NCI-H1105 (cell line): ENCODE results near the gene RMI1.
"Not testable (repeated sequence)": the region's sequence is repeated elsewhere in the genome, so short reads cannot be mapped to it uniquely, and the experiment has no call there.

Experiments
- DNase-seq: peaks from one replicate; lab custom pipeline; 2025; lab: John Stamatoyannopoulos, UW

RMI1 gene

DNA sequence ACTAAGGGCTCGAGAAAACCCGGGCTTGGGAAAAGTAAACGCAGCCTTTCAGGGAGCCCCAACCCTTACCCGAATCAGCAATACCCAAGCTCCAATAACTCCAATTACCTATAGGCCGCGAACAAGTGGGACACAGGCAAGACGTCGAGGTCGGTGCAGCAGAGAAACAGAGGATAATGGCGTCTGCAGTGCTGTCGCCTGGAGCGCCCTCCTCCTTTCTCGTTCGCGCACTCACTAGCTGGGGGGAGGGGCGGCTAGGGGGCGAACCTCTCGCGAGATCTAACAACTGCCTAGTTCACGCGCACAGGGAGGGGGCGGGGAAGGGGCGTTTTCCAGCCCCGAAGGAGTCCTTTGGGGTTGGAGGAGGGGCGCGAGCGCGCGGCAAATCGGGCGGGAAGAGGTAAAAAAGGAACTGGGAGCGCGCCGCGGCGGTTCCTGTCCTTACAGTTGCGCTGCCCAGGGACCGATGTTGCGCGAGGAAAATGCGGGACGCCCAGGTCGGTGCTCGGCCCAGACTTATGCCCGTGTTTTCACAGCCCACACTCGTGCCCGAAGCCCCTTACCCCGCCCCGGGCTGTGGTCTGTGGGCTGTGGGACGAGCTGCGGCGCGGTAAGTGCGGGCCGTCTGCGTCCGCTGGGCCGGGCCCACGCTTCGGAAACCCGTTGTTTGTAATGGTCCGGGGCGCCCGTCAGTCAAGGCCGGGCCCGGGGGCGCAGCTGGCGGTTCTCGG, at the start of gene RMI1:
Gene RMI1, plus strand, starts transcription at position 411 of the 731 bp plus-strand sequence. CDS start 20,182 bp downstream, outside the sequence.
- DNase-seq, result peak; percentile 97

DNA sequence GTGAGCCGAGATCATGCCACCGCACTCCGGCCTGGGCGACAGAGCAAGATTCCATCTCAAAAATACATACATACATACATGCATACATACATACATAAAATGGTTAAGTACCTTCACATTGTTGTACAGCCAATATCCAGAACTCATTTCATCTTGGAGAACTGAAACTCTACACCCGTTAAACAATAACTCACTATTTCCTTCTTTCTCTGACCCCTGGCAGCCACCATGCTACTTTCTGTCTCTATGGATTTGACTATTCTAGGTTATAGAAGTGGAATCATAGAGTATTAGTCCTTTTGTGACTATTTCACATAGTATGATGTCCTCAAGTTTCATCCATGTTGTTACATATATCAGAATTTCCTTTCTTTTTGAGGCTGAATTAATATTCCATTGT, 49.7 kb upstream of the RMI1 start:
- DNase-seq, result no peak

DNA sequence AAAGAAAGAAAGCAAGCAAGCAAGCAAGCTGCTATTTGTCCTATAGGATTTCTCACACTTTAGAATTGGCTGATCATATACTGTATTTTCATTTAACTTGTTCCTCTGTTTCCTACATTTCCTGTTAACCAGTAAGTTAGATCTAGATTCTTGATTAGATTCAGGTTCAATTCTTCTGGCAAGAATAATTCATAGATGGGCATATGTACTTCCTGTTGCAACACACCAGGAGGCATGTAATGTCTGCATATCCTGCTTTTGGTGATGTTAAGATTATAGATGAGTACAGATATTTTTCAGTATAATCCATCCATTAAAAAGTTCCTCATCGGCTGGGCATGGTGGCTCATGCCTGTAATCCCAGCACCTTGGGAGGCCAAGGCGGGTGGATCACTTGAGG, 48.6 kb upstream of the RMI1 start:
- DNase-seq, result no peak

DNA sequence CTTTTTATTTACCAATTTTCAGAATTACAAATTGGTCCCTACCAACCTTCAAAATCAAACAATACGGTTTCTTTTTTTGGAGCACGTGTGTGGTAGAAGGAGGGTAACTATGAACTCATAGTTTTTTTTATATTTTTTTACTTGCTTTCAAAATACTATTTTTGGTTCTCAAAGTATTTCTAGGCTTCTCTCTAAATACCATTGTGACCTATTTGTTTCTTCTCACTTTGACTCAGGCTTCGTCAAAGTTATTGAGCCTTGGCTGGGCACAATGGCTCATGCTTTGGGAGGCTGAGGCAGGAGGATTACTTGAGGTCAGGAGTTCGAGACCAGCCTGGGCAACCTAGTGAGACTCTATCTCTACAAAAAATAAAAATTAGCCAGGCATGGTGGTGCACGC, 47.8 kb upstream of the RMI1 start:
- no peak for DNase-seq

DNA sequence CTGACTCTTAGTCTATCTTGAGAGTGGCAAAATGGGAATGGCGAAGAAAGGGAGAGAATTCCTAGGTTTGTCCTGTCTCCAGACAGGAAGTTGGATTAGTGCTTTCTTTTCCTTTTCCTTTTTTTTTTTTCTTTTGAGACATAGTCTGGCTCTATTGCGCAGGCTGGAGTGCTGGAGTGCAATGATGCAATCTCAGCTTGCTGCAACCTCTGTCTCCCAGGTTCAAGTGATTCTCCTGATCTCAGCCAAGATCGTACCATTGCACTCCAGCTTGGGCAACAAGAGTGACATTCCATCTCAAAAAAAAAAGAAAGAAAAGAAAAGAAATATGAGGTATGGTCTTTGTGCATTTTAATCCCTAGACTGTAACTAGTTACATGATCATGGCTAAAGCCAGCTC, 46.8 kb upstream of the RMI1 start:
- DNase-seq, result no peak

DNA sequence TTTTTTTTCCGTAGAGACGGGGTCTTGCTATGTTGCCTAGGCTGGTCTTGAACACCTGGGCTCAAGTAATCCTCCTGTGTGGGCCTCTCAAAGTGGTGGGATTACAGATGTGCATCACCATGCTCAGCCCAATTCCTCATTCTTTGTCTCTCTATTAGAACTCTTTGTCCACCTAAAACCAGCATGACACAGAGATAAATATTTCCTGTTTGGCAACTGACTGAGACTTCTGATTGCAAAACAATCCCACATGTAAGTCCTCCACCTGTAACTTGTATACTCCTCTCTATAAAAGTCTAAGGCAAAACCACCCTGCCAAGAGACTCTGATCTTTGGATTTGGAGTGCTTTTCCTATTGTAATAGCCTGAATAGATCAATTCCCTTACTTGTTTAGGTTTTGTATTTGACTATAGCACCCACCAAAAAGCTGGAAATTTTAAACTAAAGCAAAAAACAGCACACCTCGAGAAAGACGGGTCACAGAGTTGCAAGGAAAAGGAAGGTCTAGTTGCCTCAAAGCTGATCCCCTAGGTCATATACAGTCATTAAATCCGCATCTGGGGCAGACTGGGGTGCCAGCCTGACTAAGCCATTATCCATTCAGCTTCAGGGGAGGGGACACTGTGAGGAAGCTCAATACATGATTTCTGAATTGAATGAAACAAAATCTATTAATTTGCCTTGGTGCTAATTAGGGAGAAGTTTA, 45.9 kb upstream of the RMI1 start:
- DNase-seq, result no peak

DNA sequence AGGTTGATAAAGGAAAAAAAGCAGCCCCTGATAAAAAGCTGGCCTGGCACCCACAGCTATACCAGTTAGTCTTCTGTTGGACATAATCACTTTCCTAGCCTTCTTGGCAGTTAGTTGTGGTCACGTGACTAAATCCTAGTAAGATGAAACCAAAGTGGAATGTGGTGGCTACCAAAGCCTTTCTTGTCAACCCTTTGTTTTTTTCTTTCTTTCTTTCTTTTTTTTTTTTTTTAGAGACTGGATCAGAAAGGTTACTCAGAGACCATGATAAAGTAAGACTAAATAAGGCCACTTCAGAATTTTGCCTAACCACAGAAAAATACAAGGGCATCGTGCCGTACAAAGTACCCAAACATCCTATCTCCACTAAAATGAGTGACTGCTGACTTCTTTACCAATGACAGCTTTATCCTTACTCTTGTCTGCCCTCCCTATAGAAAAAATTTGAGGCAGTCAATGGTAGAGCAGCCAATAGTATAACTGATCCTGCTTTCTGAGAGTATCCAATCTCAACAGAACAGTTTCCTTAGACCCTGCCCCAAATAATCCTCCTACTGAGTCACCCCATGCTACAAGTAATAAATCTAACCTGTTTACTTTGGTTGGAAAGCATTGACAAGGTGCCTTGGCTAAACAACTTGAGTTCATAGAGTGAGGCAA, 45.2 kb upstream of the RMI1 start:
- DNase-seq, result peak; percentile 46

DNA sequence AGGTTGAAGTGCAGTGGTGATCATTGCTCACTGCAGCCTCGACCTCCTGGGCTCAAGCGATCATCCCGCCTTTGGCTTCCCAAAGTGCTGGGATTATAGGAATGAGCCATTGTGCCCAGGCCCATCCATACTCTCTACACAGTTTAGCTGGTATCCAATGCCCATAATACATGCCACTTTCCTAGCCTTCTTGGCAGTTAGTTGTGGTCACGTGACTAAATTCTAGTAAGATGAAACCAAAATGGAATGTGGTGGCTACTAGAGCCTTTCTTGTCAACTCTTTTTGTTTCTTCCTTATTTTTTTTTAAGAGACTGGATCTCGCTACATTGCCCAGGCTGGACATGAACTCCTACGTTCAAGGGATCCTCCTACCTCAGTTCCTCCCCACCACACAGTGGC, 44.1 kb upstream of the RMI1 start:
- no peak for DNase-seq

DNA sequence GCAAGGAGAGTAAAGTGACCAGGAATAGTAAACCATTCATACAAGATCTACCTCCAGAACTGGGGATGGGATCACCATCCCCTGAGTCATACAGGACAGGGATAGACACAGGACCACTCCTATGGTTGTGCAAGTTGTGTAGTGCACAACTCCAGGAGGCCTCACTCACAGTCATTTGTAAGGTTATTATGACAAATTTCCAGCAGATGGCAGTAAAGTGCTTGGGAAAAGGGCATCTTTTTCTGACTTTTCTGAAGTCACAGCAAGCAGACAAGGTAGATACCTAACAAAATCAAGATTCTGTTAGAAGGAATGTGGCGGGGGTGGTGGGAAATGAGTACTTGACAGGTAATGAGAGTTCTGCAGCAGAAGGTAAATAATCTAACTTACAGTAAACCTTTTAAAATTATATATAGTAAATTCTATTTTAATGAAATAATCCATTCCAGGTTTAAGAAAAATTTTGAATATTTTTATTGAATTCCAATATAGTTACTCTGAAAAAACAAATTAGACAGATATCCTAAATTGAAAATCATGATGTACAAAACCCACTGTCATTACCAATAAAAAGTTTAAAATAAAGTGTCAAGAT, 42.6 kb upstream of the RMI1 start:
- DNase-seq, result peak; percentile 36

DNA sequence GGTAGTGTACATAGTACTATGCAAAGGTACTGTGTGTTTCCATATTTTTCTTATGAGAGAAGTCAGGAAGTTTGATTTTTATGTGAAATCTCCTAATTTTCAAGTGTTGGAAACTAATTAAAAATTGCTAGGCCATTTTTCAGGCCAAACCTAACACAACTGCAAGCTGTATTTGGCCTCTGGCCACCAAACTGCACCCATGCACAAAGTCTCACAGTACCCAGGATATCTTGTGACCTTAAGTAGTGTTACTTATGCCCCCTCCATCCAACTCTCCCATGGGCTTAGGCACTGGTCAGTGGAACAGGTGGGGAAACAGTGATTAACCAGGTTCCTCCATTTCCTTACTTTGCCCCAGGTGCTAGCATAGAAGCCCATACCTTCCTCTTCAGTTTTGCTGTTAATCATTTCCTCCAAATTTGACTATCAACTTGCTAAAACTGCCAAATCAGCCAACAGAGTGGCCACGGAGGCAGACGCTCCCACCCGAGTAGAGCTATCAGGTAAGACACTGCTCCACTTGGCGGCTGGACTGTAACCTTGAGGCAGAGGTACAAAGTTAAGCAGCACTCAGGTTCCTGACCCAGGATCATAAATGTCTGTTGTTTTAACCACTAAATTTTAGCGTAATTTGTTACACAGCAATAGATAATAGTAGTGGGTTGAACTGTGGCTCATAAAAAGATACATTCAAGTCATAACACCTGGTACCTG, 39.9 kb upstream of the RMI1 start:
- no peak for DNase-seq

DNA sequence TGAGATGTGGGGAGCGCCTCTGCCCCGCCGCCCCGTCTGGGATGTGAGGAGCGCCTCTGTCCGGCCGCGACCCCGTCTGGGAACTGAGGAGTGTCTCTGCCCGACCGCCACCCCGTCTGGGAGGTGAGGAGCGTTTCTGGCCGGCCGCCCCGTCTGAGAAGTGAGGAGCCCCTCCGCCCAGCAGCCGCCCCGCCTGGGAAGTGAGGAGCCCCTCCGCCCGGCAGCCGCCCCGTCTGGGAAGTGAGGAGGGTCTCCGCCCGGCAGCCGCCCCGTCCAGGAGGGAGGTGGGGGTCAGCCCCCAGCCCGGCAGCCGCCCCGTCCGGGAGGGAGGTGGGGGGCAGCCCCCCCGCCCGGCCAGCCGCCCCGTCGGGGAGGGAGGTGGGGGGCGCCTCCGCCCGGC, 32.5 kb upstream of the RMI1 start:
- not testable (repeated sequence) for DNase-seq

DNA sequence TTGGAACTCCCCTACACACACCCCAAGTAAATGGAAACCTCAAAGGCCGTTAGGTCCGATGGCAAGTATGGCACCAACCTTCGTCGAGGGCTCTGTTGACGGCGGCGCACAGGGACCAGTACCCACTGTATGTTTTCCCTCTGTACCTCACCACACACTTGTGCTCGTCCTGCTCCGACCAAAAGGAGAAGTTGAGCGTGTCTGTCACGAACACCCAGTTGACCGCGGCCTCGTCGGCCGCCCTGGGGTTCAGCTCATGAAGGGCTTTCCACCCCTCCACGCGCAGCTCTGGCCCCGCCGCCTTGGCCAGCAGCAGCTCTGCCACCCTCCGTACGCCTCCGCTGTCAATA, 24.5 kb upstream of the RMI1 start:
- no peak for DNase-seq

DNA sequence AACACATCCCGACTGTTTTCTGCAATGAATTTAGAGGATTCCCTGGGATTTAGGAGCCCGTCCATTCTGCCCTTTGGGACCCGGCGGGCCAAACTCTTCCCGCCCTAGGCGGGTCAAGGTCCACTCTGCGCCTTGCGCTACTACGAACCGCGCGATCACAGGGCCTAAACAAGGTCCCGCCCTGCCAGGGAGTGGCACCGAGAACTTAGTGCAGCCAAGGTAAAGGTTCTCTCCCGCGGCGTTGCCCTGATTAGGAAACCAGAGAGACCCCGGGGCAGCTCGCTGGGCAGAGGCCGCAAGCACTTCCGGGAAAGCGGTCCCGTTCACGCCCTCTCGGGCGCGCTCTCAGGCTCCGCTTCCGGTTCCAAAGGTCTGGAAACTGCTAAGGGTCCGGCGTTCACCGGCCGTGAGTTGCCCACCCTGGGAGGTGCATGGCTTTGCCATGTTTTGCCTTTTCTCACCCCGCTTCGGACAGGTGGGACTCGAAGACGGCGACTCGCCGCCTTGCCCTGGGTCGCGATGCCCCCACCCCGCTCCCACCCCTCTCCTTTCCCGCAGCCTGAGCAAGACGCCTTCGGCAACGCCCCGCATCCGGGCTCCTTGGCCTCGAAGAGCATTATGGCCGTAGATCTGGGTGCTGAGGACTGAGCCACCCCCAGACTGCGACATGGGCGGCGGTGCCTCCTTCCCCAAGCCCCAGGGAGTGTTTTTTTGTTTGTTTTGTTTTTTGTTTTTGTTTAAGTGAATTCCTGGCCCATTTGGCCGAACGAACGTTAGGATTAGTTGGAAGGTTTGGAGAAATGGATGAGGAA, 24.0 kb upstream of the RMI1 start:
- DNase-seq, result peak; percentile 73

DNA sequence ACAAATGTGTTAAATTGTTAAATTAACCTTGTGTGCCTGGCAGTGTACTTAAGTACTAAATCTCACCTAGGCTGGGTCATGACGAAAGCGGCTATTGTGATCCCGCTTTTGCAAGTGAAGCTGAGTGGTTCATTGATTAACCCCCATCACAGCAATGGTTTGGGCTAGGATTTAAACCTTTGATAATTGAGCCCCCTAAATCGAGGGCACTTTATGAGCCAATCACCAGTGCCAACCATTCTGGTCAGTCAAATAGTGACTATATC, 23.4 kb upstream of the RMI1 start:
- DNase-seq, result no peak

DNA sequence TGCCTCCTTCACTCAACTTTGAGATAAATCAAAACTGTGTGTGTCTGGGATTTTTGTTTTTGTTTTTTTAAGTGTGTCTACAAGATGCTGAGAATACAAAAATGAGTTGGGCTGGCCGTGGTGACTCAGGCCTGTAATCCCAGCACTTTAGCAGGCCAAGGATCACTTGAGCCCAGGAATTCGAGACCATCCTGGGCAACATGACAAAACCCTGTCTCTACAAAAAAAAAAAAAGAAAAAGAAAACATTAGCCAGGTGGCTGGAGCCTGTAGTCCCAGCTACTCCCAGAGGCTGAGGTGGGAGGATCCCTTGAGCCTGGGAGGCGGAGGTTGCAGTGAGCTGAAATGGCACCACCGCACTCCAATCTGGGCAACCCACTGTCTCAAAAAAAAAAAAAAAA, 21.5 kb upstream of the RMI1 start:
- DNase-seq, result no peak

DNA sequence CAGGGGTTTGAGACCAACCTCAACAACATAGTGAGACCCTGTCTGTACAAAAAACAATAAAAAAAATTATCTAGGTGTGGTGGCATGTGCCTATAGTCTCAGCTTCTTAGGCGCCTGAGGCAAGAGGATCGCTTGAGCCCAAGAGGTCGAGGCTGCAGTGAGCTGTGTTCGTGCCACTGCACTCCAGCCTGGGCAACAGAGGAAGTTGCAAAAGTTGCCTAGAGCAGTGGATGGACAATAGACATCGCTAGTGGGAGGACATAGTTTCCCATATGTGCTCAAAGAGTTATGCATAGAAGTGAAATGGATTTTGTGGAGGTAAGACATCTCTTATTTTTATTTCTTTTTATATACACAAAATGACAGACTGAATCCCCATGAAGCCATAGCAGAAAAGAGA, 19.6 kb upstream of the RMI1 start:
- DNase-seq, result no peak

DNA sequence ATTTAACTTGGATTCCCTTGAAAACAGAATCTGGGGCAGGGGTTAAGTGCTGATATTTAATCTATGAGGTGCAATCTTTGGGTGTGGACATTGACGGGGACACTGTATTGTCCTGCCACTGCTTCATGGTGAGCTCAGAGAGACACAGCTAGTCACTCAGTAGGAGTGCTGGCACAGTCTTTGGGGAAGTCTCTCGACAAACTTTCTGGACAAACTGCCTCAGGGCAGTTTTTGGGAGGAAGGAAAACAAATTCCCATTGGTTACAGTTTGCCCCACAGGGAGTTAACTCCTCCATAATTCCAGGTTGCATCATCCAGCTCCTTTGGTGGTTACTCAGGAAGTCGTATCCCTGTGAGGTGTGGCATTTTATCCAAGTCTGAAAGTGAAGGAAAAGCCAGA, 18.4 kb upstream of the RMI1 start:
- no peak for DNase-seq

DNA sequence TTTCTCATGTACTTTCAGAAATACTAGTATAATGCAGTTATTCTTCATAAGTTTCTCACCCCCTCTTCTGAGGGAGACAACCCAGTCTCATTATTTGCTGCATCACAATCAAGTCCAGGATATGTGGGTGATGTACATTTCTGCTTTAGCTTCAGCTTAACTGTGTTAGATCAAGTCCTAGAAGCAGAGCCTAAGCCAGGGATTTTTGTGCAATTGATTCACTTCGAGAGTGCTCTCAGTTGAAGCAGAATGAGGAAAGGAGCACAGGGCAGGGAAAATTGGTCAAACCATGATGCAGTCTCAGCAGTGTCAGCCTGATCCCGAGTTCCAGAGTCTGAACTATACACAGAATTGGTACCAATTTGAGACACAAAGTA, 15.6 kb upstream of the RMI1 start:
- DNase-seq, result no peak

DNA sequence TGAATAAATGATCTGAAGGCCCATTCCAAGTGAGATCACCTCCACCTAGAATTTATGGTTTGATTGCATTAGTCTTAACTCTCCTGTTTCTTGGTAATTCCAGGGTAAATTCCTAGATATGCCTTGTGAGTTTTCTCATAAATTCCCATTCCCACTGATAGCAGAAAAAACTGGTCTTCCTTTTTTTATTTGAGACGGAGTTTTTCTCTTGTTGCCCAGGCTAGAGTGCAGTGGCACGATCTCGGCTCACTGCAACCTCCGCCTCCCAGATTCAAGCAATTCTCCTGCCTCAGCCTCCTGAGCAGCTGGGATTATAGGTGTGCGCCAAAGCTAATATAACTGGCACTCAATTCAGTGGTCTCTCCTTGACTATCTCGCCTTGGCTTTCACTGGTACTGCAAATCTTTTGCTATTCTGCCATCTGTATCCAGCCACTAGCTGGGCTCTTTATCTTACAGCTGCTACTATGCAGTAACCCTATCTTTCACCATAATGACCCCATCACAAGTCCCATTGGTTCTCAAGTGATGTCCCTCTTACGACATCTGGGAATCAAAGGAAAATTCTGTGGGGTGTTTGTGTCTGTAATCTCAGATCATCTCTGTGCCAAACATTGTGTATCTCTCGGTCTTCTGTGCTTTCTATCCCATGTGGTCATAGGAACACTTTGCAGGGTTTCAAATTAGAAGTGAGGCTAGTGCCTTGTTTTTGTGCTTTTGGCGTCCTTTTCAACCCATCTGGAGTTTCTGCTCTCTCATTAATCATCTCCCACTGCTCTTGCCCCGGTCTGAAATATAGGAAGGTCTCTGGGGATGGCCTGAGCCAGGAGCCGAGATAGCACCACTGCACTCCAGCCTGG, 15.0 kb upstream of the RMI1 start:
- no peak for DNase-seq

DNA sequence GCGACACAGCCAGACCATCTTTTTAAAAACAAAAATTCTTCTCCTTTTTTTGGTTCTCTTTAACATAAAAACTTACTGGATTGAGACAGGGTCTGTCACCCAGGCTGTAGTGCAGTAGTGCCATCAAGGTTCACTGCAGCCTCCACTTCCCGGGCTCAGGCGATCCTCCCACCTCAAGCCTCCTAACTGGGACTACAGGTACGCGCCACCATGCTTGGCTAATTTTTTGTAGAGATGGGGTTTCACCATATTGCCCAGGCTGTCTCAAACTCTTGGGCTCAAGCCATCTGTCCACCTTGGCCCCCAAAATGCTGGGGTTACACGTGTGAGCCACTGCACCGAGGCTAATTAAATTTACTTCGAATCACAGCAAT, 14.4 kb upstream of the RMI1 start:
- no peak for DNase-seq

DNA sequence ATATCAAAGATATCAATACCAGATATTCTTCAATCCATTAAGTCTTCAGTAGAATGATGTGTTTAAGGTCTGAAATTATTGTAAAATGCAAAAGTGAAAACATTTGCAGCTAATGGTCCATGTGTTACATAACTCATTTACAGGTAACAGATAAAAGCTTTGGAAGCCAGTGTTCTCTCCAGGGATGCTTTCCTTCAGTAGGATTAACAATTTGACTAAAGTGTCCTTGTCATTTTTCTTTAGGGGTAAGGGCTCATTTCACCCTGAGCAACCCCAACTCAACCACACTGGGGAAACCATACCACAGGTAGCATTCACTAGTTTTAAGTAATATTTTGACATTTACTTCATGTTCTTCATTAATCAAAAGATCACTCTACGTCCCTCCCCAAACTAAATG, 13.5 kb upstream of the RMI1 start:
- no peak for DNase-seq
